KMS-11 (cell line): Measurements from ENCODE around the gene SLC25A48.

Experiments used
- H2AFZ ChIP-seq: fragments of 200-600 bp; sonication (generic); 2 replicates; pipeline ENCODE4 v1.6.1; 2016; ENCODE audit warnings: antibody characterized with exemption, mixed run types, low read depth
- H3K27ac ChIP-seq: fragments of 200-600 bp; sonication (generic); 2 replicates; pipeline ENCODE4 v1.6.1; 2016; ENCODE audit warnings: mild to moderate bottlenecking, mixed run types
- H3K27me3 ChIP-seq: fragments of 200-600 bp; sonication (generic); 2 replicates; pipeline ENCODE4 v1.6.1; 2017; ENCODE audit warnings: mild to moderate bottlenecking, low read depth, mixed run types, moderate library complexity; ENCODE audit not compliant: insufficient read depth
- H3K36me3 ChIP-seq: fragments of 200-600 bp; sonication (generic); 2 replicates; pipeline ENCODE4 v1.6.1; 2017; ENCODE audit warnings: mild to moderate bottlenecking, mixed run types; ENCODE audit not compliant: insufficient read depth
- H3K4me1 ChIP-seq: fragments of 200-600 bp; sonication (generic); 2 replicates; pipeline ENCODE4 v1.6.1; 2016; ENCODE audit warnings: mild to moderate bottlenecking, low read depth, mixed run types; ENCODE audit not compliant: poor library complexity, severe bottlenecking
- H3K4me2 ChIP-seq: fragments of 200-600 bp; sonication (generic); 2 replicates; pipeline ENCODE4 v1.7.0; 2016; ENCODE audit warnings: mild to moderate bottlenecking, mixed run types
- H3K4me3 ChIP-seq: fragments of 200-600 bp; sonication (generic); IDR thresholded peaks from 2 replicates; pipeline ENCODE4 v1.6.1; 2017; ENCODE audit warnings: low read depth, low read length, mixed read lengths; ENCODE audit not compliant: insufficient read depth
- H3K79me2 ChIP-seq: fragments of 200-600 bp; sonication (generic); 2 replicates; pipeline ENCODE4 v1.6.1; 2016; ENCODE audit warnings: low read depth, mixed run types; ENCODE audit not compliant: insufficient read depth
- H3K9ac ChIP-seq: fragments of 200-600 bp; sonication (generic); 2 replicates; pipeline ENCODE4 v1.6.1; 2016; ENCODE audit warnings: mild to moderate bottlenecking, mixed run types
- H4K20me1 ChIP-seq: fragments of 200-600 bp; sonication (generic); 2 replicates; pipeline ENCODE4 v1.6.1; 2016; ENCODE audit warnings: mild to moderate bottlenecking, mixed run types; ENCODE audit not compliant: insufficient read depth
- CTCF ChIP-seq: fragments of 200-600 bp; sonication (generic); conservative IDR thresholded peaks from 2 replicates; pipeline ENCODE4 v1.6.1; 2017; ENCODE audit warnings: low read depth, mild to moderate bottlenecking, antibody characterized with exemption, low read length, moderate library complexity, mixed read lengths

Gene SLC25A48

GRCh38 chr5:135834639-135835529 lies at the start of gene SLC25A48:
Gene SLC25A48, plus strand, starts transcription at chr5:135834663. Its CDS starts 185 bp downstream, at chr5:135834848.
- Histone ChIP-seq H3K9ac (peak within 1 kb of the TSS; percentile 48; the same call in 1 of the 2 replicates), H2AFZ (peak within 1 kb of the TSS; percentile 98)

GRCh38 chr5:135800656-135801055 lies 33.8 kb upstream of the SLC25A48 start:
- no peak overlapping the region for H2AFZ ChIP-seq
- H3K4me2 ChIP-seq = no peak overlapping the region
- no peaks in the 10 kb centered on the region for H3K36me3 ChIP-seq
- H4K20me1 ChIP-seq = no peaks in the 10 kb centered on the region
- no peak overlapping the region for H3K4me3 ChIP-seq
- H3K27ac ChIP-seq = no peak overlapping the region
- H3K9ac ChIP-seq = no peak overlapping the region
- H3K4me1 ChIP-seq = no peaks in the 10 kb centered on the region
- no peaks in the 10 kb centered on the region for H3K79me2 ChIP-seq
- TF ChIP-seq CTCF = no peak
- no peaks in the 10 kb centered on the region for H3K27me3 ChIP-seq

More at GRCh38 chr5:135834639-135835529, at the start of gene SLC25A48:
- Histone ChIP-seq H3K4me2 (peak within 1 kb of the TSS; percentile 95), H3K79me2 (no peaks in the 10 kb centered on the region), H3K36me3 (no peaks in the 10 kb centered on the region), H3K4me1 (peaks cover 4% of the 10 kb centered on the region), H4K20me1 (no peaks in the 10 kb centered on the region), H3K4me3 (no peak within 1 kb of the TSS), H3K27me3 (no peaks in the 10 kb centered on the region), H3K27ac (no peak within 1 kb of the TSS)
- 0 out of 2 replicates have a peak, but pooled peaks have one; percentile 39 for TF ChIP-seq CTCF

GRCh38 chr5:135810188-135810943 lies 24.1 kb upstream of the SLC25A48 start:
- no peaks in the 10 kb centered on the region for H4K20me1 ChIP-seq
- no peak overlapping the region for H3K9ac ChIP-seq
- no peak overlapping the region for H3K4me3 ChIP-seq
- no peaks in the 10 kb centered on the region for H3K79me2 ChIP-seq
- no peak for TF ChIP-seq CTCF
- H3K4me1 ChIP-seq = no peaks in the 10 kb centered on the region
- H3K36me3 ChIP-seq = no peaks in the 10 kb centered on the region
- no peak overlapping the region for H2AFZ ChIP-seq
- no peak overlapping the region for H3K27ac ChIP-seq
- H3K4me2 ChIP-seq = no peak overlapping the region
- H3K27me3 ChIP-seq = no peaks in the 10 kb centered on the region

- no peaks in the 10 kb centered on the region for H3K27me3 ChIP-seq
- H2AFZ ChIP-seq = no peak overlapping the region
- no peaks in the 10 kb centered on the region for H3K4me1 ChIP-seq
- H3K9ac ChIP-seq = no peak overlapping the region
- no peak for TF ChIP-seq CTCF
- no peak overlapping the region for H3K27ac ChIP-seq
- no peak overlapping the region for H3K4me2 ChIP-seq
- H3K79me2 ChIP-seq = no peaks in the 10 kb centered on the region
- no peaks in the 10 kb centered on the region for H4K20me1 ChIP-seq
- H3K36me3 ChIP-seq = no peaks in the 10 kb centered on the region
- H3K4me3 ChIP-seq = no peak overlapping the region
Observed at GRCh38 chr5:135811007-135811406, 23.5 kb upstream of the SLC25A48 start.
